Epithelial cell of esophagus (primary cell): Measurements from ENCODE around the gene HBEGF.

Experiments used
- DNase-seq: peaks from one replicate; pipeline ENCODE4 v3.0.0; 2010; ENCODE audit warnings: low read depth
- H3K4me3 ChIP-seq: 2 replicates; pipeline ENCODE4 v1.5.1; 2011; ENCODE audit warnings: mild to moderate bottlenecking, low read length, control low read depth
- CTCF ChIP-seq: IDR thresholded peaks from 2 replicates; pipeline ENCODE4 v1.5.1; 2011; ENCODE audit warnings: low read depth, mild to moderate bottlenecking, low read length, control low read depth, inconsistent platforms; ENCODE audit not compliant: insufficient read depth; ENCODE audit errors: missing control alignments

Gene HBEGF

GRCh38 chr5:140296289-140296688, 50.1 kb downstream of the HBEGF start:
- DNase-seq = no peak
- no peak overlapping the region for H3K4me3 ChIP-seq
- no peak for TF ChIP-seq CTCF

GRCh38 chr5:140295414-140295813, 51.0 kb downstream of the HBEGF start:
- no peak for TF ChIP-seq CTCF
- DNase-seq = peak; percentile 98

GRCh38 chr5:140294753-140295152, 51.6 kb downstream of the HBEGF start:
- H3K4me3 ChIP-seq = no peak overlapping the region
- no peak for DNase-seq
- no peak for TF ChIP-seq CTCF

More at GRCh38 chr5:140295414-140295813, 51.0 kb downstream of the HBEGF start:
- no peak overlapping the region for H3K4me3 ChIP-seq

GRCh38 chr5:140293849-140294100, 52.6 kb downstream of the HBEGF start:
- H3K4me3 ChIP-seq = no peak overlapping the region
- DNase-seq = no peak
- no peak for TF ChIP-seq CTCF

GRCh38 chr5:140293091-140293848, 53.1 kb downstream of the HBEGF start:
- no peak for TF ChIP-seq CTCF
- H3K4me3 ChIP-seq = no peak overlapping the region
- DNase-seq = peak; percentile 56

- no peak for TF ChIP-seq CTCF
- peak; percentile 48 for DNase-seq
- no peak overlapping the region for H3K4me3 ChIP-seq
Measured at GRCh38 chr5:140292212-140293036, 54.0 kb downstream of the HBEGF start.
